ENCODE measurements around the gene EPHA4.

EPHA4 gene

GRCh38 chr2:221501210-221501882 is 70.8 kb downstream of the EPHA4 start:
- FAIRE-seq: no peak

DNA sequence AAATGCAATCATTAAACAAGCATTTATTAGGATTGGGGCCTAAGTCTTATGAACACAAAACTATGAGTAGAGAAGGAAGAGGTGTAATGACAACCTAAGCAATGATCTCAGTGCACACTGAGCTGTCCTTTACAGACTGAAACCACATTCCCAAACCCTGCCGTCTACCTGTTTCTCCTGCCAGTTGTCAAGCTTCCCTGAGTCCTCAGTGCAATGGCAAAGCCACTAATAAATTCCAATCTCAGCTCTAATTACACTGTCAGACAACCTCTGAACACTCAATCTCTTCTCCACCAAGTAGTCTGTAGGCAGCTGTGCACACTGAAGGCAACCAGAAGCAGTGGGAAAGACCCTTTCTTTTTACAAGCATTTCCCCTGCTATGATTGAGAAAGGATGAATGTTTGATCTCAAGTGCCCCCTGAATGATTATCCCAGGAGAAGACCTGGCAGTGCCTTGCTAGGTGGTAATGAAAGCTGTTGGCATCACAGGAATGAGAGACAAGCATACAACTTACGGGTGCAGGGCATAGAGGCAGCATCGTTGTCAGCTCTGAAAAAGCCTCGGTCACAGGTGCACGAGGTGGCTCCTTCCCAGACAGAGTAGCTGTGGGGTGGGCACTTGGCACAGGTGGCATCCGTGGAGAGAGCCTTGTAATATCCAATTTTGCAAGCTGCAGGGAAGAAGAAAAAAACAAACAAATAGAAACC is 71.4 kb downstream of the EPHA4 start:
- no peak for FAIRE-seq

DNA sequence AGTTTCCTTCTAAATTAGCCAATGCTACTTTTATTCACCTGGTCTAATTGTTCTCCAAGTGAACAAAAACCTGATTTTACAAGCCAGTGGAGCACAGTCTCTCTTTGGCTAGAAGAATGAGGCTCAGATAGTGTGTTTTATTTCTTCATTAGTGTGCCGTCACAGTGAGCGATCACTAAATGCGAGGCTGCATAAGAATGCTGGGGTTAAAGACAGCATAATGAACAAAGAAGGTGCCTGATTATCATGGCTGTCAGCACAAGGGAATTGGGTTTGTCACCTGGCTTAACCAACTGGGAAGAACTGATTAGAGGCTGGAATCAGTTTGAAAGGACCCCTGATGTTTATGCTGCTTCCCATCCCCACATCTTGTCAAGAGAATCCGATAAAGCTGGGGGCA is 76.4 kb downstream of the EPHA4 start:
- no peak for FAIRE-seq

DNA sequence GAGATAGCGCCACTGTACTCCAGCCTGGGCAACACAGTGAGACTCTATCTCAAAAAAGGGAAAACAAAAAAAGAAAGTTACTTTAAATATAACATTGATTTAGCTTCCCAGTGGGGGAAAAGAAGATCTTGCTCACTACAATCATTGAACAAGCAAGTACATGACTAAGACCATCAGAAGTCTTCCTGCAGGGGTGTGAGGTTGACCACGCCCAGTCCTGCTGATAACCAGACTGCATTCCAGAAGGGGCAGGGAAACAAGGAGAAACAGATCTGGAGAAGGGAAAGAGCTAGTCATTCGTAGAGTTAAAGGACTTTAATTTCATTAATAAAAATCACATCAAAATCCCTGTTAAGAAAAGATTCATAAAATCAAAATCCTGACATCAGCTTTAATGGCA is 77.5 kb downstream of the EPHA4 start:
- no peak for FAIRE-seq

DNA sequence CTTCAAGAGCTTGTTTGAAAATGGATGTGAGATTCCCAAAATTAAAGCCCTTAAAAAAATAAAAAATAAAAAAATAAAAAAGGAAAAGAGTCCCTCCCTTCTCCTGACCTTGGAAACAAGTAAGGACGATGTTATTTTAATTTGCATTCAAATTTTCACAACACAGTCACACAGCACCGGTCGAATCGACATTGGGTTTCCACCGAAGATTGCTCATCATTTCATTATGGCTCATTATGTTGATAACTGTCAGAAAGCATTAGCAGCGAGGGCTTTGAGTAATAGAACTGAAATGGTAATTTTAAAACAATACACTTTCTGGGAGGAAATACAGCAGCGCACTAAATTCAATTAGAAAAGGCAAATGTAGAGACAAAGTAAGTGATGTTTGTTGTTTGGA is 78.7 kb downstream of the EPHA4 start:
- FAIRE-seq: no peak

GRCh38 chr2:221492636-221493035 is 79.5 kb downstream of the EPHA4 start:
- FAIRE-seq: no peak

GRCh38 chr2:221490506-221491060 is 81.5 kb downstream of the EPHA4 start:
- no peak for FAIRE-seq

DNA sequence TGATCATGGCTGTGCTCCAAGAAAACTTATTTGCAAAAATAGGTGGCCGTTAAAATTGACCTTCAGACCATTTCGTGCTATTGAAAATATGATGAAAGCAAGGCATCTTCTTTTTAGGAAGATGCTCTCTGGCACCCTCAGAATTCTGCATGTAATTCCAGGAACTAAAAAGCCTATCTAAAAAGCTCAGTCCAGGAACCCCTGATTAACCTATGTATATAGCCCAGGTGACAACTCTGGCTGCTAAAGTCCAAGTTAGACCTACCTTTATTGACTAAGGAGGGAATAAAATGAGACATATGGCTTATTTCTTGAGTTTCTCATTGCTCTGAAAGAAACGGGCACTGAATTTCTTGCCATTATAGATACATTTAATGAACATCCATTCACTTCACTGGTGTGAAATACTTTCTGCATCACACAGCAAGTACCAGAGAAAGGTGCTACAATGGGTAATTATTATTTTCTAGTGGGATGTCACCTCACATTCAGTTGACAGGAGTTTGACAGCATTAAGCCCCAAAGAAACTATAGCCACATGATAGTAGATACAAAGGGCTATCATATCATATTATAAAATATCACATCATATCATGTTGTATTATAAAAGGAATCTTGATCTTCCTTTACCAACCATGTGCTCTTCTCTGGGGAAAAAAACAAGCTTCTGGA is 83.8 kb downstream of the EPHA4 start:
- FAIRE-seq: no peak

DNA sequence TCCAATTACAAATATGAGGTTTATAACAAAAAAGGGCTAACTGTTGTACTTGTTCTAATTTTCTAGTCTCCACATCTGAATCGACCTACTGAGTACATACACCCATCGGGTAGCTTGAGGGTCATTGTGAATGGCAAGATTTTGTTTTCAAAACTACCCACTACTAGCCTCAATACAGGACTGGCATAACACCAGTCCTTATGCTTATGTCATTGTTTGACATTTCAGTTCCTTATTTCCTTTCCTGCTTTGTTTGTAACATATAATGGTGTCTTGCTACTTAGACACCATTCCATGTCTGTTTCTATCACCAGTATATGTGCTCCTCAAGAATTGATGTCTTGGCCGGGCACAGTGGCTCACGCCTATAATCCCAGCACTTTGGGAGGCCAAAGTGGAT is 86.0 kb downstream of the EPHA4 start:
- no peak for FAIRE-seq

- no peak for FAIRE-seq
Observed at GRCh38 chr2:221485503-221485870, 86.6 kb downstream of the EPHA4 start.

DNA sequence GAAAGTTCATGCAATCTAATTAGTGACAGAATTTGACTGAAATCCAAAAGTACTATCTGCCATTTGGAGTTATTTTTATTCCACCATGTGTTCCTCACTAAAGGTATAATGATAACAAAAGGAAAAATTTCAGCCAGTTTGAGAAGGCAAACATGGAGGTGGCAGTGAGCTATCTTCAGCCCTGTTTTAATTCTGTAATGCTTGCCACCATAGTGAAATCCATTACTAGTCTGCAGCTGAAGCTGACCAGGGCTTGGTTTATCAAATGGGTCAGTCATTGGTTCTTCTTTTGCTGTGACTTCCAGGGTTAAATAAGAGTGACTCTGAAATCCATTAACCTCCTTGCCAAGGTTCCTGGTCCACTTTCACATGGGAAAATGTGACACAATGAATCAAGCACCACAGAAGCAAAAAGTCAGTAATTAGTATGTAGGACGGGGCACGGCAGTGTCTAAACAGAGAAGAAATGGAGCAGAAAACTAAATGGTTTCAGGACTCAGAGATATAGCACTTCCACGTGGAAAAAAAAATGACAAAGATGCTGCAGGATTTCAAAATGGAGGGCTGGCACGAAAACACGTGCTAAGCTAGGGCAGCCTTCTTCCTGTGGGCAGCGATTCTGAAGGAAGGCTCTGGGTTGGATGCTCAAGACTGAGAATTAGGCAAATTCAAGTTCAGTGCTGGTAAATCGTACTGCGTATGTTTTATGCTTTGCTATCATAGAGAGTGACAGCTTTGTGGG is 87.2 kb downstream of the EPHA4 start:
- FAIRE-seq: no peak

- no peak for FAIRE-seq
Observed at GRCh38 chr2:221482666-221483455, 89.2 kb downstream of the EPHA4 start.

- FAIRE-seq: no peak
Observed at GRCh38 chr2:221480821-221481220, 91.3 kb downstream of the EPHA4 start.

- no peak for FAIRE-seq
Observed at GRCh38 chr2:221480163-221480562, 91.9 kb downstream of the EPHA4 start.

DNA sequence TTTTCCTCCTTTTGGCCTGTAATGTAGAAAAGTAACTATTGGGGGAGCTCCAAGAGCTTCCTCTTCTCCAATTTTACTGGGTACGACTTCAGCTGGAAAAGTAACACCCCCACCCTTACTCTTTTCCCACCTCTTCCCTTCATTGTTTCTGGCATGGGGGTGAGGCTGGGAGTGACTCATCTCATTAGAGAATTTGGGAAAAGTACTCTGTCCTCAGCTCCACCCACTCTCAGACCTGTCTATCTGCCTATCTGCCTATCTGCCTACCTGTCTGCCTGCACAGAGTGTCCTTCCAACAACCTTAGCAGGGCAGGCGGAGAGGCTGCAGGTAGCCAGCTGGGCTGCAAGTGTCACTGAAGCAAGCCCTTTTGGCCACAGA is 93.6 kb downstream of the EPHA4 start:
- FAIRE-seq: no peak

DNA sequence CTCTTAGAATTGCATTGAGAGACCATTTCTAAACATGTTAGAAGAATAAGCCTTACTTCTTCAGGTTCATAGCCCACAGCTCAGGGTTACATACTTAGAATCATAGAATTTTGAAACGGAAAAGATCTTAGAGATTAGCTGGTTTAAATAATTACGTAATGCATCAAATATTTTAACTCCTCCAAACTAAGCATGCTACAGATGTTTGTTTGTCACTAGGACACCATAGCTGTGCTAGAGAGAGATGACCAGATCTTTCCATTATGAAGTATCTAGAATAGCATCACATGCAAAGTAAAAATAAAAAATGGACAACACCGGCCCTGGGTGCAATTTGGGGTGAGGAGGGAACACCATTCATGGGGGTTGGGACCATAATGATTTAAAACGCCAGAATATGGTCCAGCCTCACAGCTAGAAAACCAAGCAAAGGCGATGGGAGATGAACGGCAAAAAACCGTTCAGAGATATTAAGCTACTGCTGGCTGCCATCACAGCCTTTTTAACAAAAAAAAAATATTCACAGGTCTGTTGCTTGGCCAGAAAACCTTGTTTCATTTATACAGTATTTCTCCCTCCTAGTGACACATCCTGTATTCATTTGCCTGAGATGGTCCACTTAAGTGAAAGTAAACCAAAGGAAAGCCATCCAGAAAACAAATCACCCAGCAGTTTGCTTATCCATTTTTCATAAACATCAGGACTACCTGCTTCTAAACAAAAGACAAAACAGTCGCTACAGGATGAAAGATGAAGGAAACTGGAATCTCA is 94.2 kb downstream of the EPHA4 start:
- no peak for FAIRE-seq

GRCh38 chr2:221476195-221476594 is 95.9 kb downstream of the EPHA4 start:
- no peak for FAIRE-seq

- FAIRE-seq: no peak
Observed at GRCh38 chr2:221473451-221473850, 98.7 kb downstream of the EPHA4 start.

DNA sequence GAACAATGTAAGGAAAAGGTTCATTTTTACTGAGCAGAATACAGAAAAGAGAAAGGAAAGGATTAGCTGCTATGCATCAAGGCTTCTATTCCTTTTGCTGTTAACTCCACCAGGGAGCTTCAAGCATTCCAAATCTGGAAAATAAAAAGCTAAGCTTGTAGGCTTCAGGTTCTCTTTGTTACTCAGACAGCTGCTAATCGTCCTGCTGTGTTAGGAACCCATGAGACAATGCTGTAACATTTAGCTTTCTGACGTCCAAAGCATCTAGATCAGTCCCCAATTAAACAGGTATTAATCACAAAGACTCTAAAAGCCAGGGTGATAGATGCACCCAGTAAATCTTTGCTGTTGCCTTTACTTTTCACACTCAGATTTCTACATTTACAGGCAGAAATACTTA is 103.8 kb downstream of the EPHA4 start:
- FAIRE-seq: no peak

DNA sequence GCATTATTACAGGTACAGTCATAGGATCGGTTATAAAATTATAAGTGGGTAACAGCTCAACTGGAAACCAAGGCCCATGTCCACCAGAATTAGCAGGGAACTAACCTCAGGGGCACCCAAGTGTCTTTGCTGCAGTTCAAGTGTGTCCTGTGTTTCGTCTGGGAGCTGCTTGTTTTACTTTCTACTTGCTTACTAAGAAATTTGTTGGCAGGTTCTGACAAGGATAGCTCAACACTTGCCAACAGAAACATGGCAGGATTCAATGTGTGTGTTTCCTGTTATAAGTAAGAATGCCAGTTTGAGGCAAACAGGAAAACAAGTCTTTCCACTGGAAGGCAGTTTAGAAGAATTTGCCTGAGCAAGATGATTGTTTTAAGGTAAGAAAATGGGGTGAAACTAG is 104.5 kb downstream of the EPHA4 start:
- no peak for FAIRE-seq

GRCh38 chr2:221466744-221467143 is 105.4 kb downstream of the EPHA4 start:
- FAIRE-seq: no peak

DNA sequence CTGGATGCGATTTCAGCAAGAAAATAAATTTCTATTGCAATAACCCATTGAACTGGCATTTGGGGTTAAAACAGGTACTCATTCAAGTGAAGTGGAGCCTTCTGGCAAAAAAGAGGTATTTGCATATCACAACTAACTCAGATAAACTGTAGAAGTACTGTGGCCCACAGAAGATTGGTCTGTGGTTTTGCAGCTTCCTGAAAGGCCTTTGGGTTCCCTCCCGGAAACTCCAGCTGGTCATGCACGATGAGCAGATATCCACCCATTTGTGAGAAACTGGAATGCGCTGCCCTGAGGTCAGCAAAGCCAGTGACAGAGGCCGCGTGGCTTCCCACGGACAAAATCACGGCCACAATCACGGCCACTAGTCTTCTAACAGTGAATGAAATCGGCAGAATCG is 106.3 kb downstream of the EPHA4 start:
- FAIRE-seq: no peak
